ENCODE results near the gene PGPEP1.

DNA sequence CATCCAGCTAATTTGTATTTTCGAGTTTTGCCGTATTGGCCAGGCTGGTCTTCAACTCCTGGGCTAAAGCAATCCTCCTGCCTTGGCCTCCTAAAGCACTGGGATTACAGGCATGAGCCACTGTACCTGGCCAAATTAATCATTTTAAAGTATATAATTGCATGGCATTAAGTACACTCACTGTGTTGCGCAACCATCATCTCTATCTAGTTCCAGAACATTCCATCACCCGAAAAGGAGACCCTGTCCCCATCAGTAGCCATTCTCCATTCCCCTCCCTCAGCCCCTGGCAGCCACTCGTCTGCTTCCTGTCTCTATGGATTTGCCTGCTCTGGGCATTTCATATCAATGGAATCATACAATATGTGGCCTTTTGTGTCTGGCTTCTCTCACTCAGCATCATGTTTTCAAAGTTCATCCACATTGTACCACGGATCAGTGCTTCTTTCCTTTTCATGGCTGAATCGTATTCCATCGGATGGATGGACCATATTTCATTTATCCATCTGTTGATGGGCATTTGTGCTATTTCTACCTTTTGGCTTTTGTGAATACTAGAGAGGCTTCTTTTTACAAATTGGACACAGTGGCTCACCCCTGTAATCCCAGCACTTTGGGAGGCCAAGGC, 13.1 kb downstream of the PGPEP1 start:
- TF ChIP-seq ZBTB7A (IDR thresholded peaks at IDR 0.05; ENCODE audit: low read depth) (no peak), RAD21 (IDR thresholded peaks at IDR 0.05; ENCODE audit: low read depth) (no peak), MAX (IDR thresholded peaks at IDR 0.05) (no peak), REST (IDR thresholded peaks at IDR 0.05; ENCODE audit: low read depth) (no peak), EP300 (IDR thresholded peaks at IDR 0.05; ENCODE audit: borderline replicate concordance) (no peak), NFIC (IDR thresholded peaks at IDR 0.05) (no peak), TAF1 (IDR thresholded peaks at IDR 0.05; ENCODE audit: low read depth) (no peak)
